ENCODE data around the gene SPEM2.

SPEM2 gene

DNA sequence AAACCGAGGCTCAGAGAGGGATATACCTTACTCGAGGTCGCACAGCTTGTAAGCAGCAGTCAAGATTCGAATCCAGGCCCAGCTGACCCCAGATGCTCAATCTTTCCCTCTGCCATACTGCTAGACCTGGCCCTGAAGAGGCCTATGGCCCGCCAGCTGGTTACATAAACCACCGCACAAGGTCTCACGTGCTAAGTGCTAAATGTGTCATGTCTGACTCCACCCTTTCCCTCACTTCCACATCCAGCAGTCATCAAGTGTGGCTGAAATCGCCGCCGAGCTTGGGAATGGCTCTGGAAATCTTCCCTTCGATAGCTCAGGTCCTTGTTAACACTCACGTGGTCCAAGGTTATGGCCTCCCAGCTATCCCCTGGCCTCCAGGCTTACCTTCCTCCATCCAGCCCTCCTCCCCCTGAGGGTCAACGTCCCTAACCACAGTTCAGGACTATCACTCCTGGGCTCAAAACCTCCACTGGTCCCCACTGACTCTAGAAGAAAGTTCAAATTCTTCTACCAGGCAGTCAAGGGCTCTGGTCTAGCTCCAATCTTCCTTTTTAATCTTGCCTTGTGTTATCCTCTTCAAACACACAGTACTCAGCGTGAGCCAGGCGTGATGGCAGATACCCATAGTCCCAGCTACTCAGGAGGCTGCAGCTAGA, 50.5 kb downstream of the SPEM2 start:
- peak; percentile 51 to 65 for DNase-seq

DNA sequence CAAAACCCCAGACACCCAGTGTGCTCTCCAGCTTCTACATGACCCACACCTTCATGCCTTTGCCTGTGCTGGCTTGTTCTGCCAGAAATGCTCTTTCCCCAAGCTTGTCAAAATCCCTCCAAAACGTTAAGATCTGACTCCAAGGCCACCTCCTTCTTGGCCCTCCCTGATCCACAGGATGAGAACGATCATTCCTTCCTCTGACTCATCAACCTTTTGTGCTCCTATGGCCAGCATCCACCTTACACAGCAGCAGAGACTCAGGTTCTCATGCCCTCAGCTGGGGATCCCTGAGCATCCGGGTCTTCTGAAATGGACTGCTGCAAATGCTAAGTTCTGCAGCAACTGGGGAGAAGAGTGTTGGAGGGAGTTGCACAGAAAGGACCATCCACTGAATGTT, 51.1 kb downstream of the SPEM2 start:
- DNase-seq = no peak

- DNase-seq = no peak
Observed at GRCh38 chr17:7476951-7477350, 51.5 kb downstream of the SPEM2 start.

Data from inflammatory macrophage treated with lipopolysaccharide for 1 hour (primary cell).